ENCODE results near the gene TUFM. TPM values are rescaled to one million over a fixed set of nuclear protein-coding genes. Genes with fewer than 3 reads are reported as not detected.

Gene TUFM
- total RNA-seq, 1 donor from 2014 or later: 143 TPM

DNA sequence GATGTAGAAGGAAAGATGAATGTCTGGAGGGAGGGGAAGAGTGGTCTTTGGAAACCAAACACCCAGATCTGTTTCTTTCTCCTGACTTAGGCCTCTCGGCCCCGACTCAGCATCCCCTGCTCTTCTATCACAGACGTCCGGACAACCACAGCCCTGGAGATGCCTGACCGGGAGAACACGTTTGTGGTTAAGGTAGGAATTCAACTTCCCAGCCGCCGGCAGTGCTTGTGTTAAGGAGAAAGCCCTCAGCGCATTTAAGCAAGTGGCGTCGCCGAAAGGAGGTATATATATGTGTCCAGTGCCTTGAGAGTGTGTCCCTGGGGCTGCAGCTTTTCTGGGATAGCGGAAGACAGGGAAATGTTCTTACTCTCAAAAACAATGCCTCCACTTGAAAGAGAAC is 21.1 kb upstream of the TUFM start:
- no peak for DNase-seq
- no peak for TF ChIP-seq CTCF (IDR thresholded peaks at IDR 0.05; ENCODE audit: partially characterized antibody, unreplicated experiment)
- peaks cover 2% of the 10 kb centered on the region for H3K27me3 Mint-ChIP-seq (ENCODE audit: unreplicated experiment)
- H3K9me3 Mint-ChIP-seq (ENCODE audit: unreplicated experiment): peaks cover 5% of the 10 kb centered on the region
- no peaks in the 10 kb centered on the region for H3K36me3 Mint-ChIP-seq (ENCODE audit: unreplicated experiment)
- H3K27ac Mint-ChIP-seq (ENCODE audit: unreplicated experiment): no peak overlapping the region
- peaks cover 3% of the 10 kb centered on the region for H3K4me1 Mint-ChIP-seq (ENCODE audit: low read depth, unreplicated experiment)
- H3K4me3 Mint-ChIP-seq (ENCODE audit: unreplicated experiment): no peak overlapping the region

- H3K36me3 Mint-ChIP-seq (ENCODE audit: unreplicated experiment): no peaks in the 10 kb centered on the region
- DNase-seq: no peak
- no peak overlapping the region for H3K27ac Mint-ChIP-seq (ENCODE audit: unreplicated experiment)
- no peak overlapping the region for H3K4me3 Mint-ChIP-seq (ENCODE audit: unreplicated experiment)
- H3K9me3 Mint-ChIP-seq (ENCODE audit: unreplicated experiment): peaks cover 5% of the 10 kb centered on the region
- peaks cover 2% of the 10 kb centered on the region for H3K4me1 Mint-ChIP-seq (ENCODE audit: low read depth, unreplicated experiment)
- peaks cover 2% of the 10 kb centered on the region for H3K27me3 Mint-ChIP-seq (ENCODE audit: unreplicated experiment)
- TF ChIP-seq CTCF (IDR thresholded peaks at IDR 0.05; ENCODE audit: partially characterized antibody, unreplicated experiment): no peak
Observed at GRCh38 chr16:28866454-28866804, 20.3 kb upstream of the TUFM start.

DNA sequence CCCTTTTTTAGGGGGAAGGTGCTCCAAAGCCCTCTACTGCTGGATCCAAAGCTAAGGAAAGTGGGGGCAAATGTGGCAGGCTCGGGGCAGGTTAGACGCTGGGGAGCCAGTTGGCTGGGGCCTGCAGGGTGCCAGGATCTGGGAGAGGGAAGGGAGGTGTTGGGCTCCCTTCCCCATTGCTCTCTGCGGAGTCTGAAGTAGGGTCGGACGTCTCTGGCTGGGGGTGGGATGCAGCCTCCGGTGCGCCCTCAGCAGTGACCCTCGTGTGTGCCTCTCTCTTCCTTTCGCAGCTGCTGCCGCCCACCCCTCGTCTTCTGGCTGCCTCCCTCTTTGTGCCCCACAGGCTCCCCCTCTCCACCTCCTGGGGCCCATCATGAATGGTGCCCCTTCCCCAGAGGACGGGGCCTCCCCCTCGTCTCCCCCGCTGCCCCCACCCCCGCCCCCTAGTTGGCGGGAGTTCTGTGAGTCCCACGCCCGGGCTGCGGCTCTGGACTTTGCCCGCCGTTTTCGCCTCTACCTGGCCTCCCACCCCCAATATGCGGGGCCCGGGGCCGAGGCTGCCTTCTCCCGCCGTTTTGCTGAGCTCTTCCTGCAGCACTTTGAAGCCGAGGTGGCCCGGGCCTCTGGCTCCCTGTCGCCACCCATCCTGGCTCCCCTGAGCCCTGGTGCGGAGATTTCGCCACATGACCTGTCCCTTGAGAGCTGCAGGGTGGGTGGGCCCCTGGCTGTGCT is 19.7 kb upstream of the TUFM start:
- Mint-ChIP-seq H3K4me3 (ENCODE audit: unreplicated experiment) (no peak overlapping the region), H3K27ac (ENCODE audit: unreplicated experiment) (peak overlapping the region; percentile 17), H3K9me3 (ENCODE audit: unreplicated experiment) (peaks cover 5% of the 10 kb centered on the region), H3K36me3 (ENCODE audit: unreplicated experiment) (no peaks in the 10 kb centered on the region), H3K4me1 (ENCODE audit: low read depth, unreplicated experiment) (peaks cover 2% of the 10 kb centered on the region), H3K27me3 (ENCODE audit: unreplicated experiment) (peaks cover 2% of the 10 kb centered on the region)
- no peak for TF ChIP-seq CTCF (IDR thresholded peaks at IDR 0.05; ENCODE audit: partially characterized antibody, unreplicated experiment)
- no peak for DNase-seq

GRCh38 chr16:28865001-28865688 is 19.0 kb upstream of the TUFM start:
- DNase-seq: no peak
- Mint-ChIP-seq H3K27ac (ENCODE audit: unreplicated experiment) (peak overlapping the region; percentile 98), H3K4me1 (ENCODE audit: low read depth, unreplicated experiment) (peaks cover 2% of the 10 kb centered on the region), H3K4me3 (ENCODE audit: unreplicated experiment) (peak overlapping the region; percentile 93), H3K27me3 (ENCODE audit: unreplicated experiment) (peaks cover 2% of the 10 kb centered on the region), H3K36me3 (ENCODE audit: unreplicated experiment) (no peaks in the 10 kb centered on the region), H3K9me3 (ENCODE audit: unreplicated experiment) (peaks cover 5% of the 10 kb centered on the region)
- TF ChIP-seq CTCF (IDR thresholded peaks at IDR 0.05; ENCODE audit: partially characterized antibody, unreplicated experiment): no peak
